GM19351 (cell line): Measurements from ENCODE around the gene RTCB.

ENCODE experiments used
- ATAC-seq: cut with Tn5 transposase; IDR thresholded peaks from one replicate; pipeline ENCODE4 v1.9.1; 2021; ENCODE audit warnings: mild to moderate bottlenecking, moderate library complexity; ENCODE audit not compliant: unreplicated experiment

RTCB gene

GRCh38 chr22:32341122-32341740 lies 70.8 kb downstream of the RTCB start:
- ATAC-seq, result no peak

GRCh38 chr22:32340411-32340810 lies 71.6 kb downstream of the RTCB start:
- no peak for ATAC-seq

GRCh38 chr22:32339190-32340012 lies 72.6 kb downstream of the RTCB start:
- no peak for ATAC-seq

- ATAC-seq, result no peak
Observed at GRCh38 chr22:32338757-32339156, 73.3 kb downstream of the RTCB start.
